HG02610 (cell line): ENCODE results near the gene KDM2A.
"Not testable (repeated sequence)": the region's sequence is repeated elsewhere in the genome, so short reads cannot be mapped to it uniquely, and the experiment has no call there.

ENCODE experiments used
- ATAC-seq: cut with Tn5 transposase; IDR thresholded peaks from one replicate; pipeline ENCODE4 v1.9.1; 2021; ENCODE audit warnings: mild to moderate bottlenecking, moderate library complexity; ENCODE audit not compliant: unreplicated experiment

The KDM2A gene

DNA sequence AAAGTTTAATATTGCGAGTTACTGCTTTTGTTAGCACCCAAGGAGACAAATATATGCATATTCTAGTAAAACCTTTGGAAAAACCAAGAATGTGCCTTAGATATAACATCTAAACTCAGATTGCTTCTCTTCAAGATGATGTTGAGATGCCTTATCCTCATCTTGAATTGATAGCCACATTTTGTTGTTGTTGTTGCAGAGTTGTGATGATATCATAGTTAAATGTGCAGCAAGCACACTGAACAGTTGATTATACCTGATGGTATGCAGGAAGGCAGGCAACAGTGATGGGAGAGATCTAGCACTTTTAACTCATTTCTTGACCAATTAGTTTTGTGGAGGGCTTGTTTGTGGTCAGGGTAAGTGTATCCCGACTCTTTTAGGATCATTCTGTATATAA lies 48.0 kb downstream of the KDM2A start:
- ATAC-seq = no peak

DNA sequence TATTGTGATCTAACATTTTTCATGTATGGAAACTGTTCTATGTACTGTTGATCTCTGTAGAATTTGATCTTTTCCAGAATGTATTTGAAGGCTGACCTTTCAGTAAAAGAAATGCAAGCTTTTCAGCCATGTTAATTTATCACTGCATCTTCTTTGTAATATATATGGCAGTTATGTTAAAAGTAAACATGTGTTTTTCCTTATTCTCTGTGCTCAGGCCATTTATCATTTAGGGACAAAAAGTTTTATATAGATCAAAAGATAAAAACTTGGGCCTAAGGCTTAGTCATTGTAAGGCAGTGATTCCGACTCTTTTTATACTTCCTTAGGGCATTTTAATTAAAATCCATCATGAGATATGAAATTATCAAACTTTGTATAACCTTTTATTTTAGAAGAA lies 48.7 kb downstream of the KDM2A start:
- ATAC-seq = no peak

- ATAC-seq = not testable (repeated sequence)
Measured at GRCh38 chr11:67168911-67169310, 49.8 kb downstream of the KDM2A start.

DNA sequence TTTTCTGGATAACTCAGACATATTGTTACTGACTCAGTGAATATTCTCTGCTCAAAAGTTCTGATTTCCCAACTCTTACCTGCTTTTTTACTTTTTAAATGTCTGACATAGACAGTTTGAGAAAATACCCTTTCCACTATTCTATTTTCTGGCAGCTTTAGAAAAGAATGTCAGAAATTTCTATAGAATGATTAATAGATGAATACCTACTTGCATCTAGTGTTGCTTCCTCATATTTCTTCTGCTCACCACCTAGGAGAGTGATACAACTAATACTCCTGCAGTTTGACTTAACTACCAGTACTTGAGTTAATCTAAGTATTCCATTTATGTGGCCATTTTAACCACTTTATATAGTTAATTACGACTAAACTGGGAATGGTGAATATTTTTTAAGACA lies 55.2 kb downstream of the KDM2A start:
- ATAC-seq = no peak

- no peak for ATAC-seq
Measured at GRCh38 chr11:67177399-67178281, 58.6 kb downstream of the KDM2A start.

DNA sequence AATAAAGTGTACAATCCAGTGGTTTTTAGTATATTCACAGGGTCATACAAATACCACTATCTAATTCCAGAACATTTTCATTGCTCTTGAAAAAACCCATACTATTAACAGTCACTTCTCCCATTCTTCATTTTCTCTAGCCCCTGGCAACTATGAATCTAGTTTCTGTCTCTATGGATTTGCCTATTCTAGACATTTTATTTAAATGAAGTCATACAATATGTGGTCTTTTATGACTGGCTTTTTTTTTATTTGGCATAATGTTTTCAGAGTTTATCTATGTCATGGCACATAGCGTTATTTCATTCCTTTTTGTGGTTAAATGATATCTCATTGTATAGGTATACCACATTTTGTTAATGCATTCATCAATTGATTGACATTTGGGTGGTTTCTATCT lies 59.4 kb downstream of the KDM2A start:
- no peak for ATAC-seq

- ATAC-seq = no peak
Measured at GRCh38 chr11:67178878-67179277, 59.8 kb downstream of the KDM2A start.

DNA sequence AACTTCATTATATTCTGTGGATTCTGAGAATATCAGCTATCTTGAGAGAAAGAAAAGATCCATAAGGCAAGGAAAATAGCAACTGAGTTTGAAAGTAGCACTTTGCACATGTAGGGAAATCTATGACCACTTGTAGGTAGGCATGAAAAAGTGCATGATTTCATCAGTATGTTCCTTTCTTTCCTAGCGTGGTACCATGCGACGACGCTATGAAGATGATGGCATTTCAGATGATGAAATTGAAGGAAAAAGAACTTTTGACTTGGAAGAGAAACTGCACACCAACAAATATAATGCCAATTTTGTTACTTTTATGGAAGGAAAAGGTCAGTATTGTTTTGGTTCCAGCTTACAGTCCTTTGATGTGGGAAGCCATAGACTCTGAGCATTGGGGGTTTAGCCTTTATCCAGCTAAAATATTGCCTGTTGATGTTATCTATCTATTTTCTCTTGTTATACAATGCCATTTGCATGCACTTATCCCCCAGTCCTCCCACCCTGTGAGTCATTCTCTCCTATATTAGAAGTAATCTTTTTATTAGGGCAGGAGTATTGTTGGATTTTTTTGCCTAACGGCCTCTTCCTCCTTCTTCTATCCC lies 60.9 kb downstream of the KDM2A start:
- no peak for ATAC-seq

- ATAC-seq = no peak
Measured at GRCh38 chr11:67194096-67194495, 75.0 kb downstream of the KDM2A start.

GRCh38 chr11:67195971-67196456 lies 77.0 kb downstream of the KDM2A start:
- no peak for ATAC-seq

GRCh38 chr11:67197606-67198005 lies 78.5 kb downstream of the KDM2A start:
- ATAC-seq = no peak

GRCh38 chr11:67198781-67199180 lies 79.7 kb downstream of the KDM2A start:
- ATAC-seq = not testable (repeated sequence)

- ATAC-seq = no peak
Measured at GRCh38 chr11:67199751-67200150, 80.7 kb downstream of the KDM2A start.

DNA sequence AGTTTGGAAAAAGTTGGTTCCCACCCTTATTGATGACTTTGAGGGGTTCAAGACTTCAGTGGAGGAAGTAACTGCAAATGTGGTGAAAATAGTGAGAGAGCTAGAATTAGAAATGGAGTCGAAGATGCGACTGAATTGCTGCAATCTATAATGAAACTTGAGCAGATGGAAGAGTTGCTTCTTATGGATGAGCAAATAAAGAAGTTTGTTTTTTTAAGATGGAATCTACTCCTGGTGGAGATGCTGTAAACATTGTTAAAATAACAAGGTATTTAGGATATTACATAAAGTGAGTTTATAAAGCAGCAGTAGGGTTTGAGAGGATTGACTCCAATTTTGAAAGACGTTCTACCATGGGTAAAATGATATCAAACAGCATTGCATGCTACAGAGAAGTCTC lies 83.0 kb downstream of the KDM2A start:
- no peak for ATAC-seq

DNA sequence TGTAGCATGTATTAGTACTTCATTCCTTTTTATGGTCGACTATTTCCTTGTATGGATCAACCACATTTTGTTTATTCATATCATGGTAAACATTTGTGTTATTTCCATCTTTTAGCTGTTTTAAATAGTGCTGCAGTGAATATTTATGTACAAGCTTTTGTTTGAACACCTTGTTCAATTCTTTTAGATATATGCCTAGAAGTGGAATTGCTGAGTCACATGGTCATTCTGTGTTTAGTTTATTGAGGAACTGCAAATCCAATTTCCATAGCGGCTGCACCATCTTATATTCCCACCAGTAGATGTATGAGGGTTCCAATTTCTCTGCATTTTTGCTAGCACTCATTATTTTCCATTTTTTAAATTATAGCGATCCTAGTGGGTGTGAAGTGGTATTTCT lies 85.8 kb downstream of the KDM2A start:
- ATAC-seq = no peak

- not testable (repeated sequence) for ATAC-seq
Measured at GRCh38 chr11:67209222-67209621, 90.2 kb downstream of the KDM2A start.

- no peak for ATAC-seq
Measured at GRCh38 chr11:67211656-67212436, 92.8 kb downstream of the KDM2A start.

GRCh38 chr11:67213178-67213621 lies 94.1 kb downstream of the KDM2A start:
- no peak for ATAC-seq

DNA sequence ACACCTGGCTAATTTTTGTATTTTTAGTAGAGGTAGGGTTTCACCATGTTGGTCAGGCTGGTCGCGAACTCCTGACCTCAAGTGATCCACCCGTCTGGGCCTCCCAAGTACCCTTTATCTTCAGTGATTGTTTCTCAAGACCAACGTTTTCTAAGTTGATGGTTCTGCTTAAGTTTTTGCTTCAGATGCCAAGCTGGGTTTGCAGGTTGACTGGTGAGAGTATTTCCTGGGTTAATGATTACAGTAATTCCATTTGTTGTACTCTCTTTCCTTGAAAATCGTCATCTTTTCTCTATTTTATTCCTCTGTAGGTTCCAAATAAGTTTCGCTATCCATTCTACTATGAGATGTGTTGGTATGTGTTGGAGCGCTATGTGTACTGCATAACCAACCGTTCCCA lies 108.7 kb downstream of the KDM2A start:
- no peak for ATAC-seq

- no peak for ATAC-seq
Measured at GRCh38 chr11:67230406-67230805, 111.3 kb downstream of the KDM2A start.

DNA sequence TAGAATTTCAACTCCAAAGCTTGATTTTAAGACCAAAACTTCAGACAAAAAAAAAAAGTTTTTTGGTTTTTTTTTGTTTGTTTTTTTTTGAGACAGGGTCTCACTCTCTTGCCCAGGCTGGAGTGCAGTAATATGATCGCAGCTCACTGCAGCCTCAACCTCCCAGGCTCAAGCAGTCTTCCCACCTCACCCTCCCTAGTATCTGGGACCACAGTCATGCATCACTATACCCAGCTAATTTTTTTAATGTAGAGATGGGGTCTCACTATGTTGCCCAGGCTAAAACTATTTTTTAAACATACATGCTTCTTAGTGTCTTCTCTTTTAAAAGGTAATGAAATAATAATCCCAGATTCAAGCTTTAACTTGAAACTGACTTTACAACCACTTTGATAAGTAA lies 111.8 kb downstream of the KDM2A start:
- ATAC-seq = no peak
